HAP-1 (cell line): Measurements from ENCODE around the gene SNX25.
"Not testable (repeated sequence)": the region's sequence is repeated elsewhere in the genome, so short reads cannot be mapped to it uniquely, and the experiment has no call there.

Experiments used
- DNase-seq, 2 experiments: peaks; one replicate each; pipeline ENCODE4 v3.0.0-alpha.2; 2016 to 2020; ENCODE audit warnings: low spot score in 2 of 2
- H3K27me3 ChIP-seq: fragments of 250-450 bp; sonication (Bioruptor Pico); 2 replicates; pipeline ENCODE4 v1.5.1; 2020; ENCODE audit warnings: low read depth, mild to moderate bottlenecking, moderate library complexity
- H3K36me3 ChIP-seq: fragments of 250-450 bp; sonication (Bioruptor Pico); replicated peaks from 2 replicates; pipeline ENCODE4 v1.5.1; 2020; ENCODE audit warnings: mild to moderate bottlenecking
- H3K4me1 ChIP-seq: fragments of 250-450 bp; sonication (Bioruptor Pico); 2 replicates; pipeline ENCODE4 v1.5.1; 2020; ENCODE audit warnings: mild to moderate bottlenecking
- H3K4me3 ChIP-seq: fragments of 250-450 bp; sonication (Bioruptor Pico); 2 replicates; pipeline ENCODE4 v1.5.1; 2020; ENCODE audit warnings: mild to moderate bottlenecking, moderate library complexity
- H3K9me3 ChIP-seq: fragments of 250-450 bp; sonication (Bioruptor Pico); 2 replicates; pipeline ENCODE4 v1.5.1; 2020; ENCODE audit warnings: mild to moderate bottlenecking, moderate library complexity
- in situ Hi-C: fragments of 300-500 bp; cut with MboI; formaldehyde crosslinking; loops from 3 replicates; pipeline ENCODE4 v1.14.3; 2020; ENCODE audit warnings: low sequenced_read_pairs, inconsistent platforms, mixed read lengths

The SNX25 gene

DNA sequence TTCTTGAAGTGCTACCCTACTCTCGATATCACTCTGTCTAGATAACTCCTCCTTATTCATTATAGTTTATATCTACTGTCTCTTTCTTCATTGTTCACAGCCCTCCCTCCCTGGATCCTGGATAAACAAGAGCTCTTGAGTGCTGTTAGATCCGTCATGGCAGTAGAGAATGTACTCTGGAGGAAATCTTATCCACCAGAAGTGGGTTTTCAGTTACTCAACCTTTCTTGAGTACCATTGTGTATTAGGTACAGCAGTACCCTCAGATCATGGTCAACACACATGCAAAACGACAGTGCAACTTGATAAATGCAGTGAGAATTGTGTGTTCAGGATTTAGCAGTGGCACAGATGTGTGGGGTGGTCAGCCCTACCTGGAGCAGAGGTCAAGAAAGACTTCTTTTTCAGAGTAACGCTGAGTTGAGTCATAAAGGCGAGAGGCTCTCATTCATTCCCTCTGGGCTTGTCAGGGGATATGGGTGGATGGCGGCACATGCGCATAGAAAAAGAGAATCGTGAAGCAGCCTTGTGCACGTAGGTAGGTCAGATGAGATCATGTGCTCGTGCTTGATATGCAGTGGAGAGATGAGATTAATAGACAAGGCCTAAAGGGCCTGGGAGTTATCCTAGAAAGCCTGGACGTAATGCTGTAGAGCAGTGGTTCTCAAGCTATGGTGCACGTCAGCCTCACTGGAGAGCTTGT, 89.5 kb downstream of the SNX25 start:
- no peak overlapping the region for H3K4me3 ChIP-seq
- no peak for DNase-seq
- peaks cover 12% of the 10 kb centered on the region for H3K4me1 ChIP-seq
- in situ Hi-C loops: no loop called here
- H3K27me3 ChIP-seq: no peaks in the 10 kb centered on the region
- H3K9me3 ChIP-seq: no peaks in the 10 kb centered on the region
- no peaks in the 10 kb centered on the region for H3K36me3 ChIP-seq

DNA sequence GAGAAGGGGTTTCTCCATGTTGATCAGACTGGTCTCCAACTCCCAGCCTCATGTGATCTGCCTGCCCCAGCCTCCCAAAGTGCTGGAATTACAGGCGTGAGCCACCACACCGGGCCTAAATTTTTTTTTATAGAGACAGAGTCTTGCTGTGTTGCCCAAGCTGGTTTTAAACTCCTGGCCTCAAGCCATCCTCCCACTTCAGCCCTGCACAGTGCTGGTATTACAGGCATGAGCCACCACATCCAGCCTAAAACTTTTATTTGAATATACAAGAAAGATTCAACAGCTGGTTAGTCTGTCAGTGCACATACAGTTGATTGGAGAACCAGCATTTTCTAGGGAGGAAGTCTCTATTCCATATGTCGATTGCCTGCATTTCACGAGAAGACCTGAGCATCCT, 95.1 kb downstream of the SNX25 start:
- H3K36me3 ChIP-seq: no peaks in the 10 kb centered on the region
- H3K4me3 ChIP-seq: no peak overlapping the region
- peaks cover 24% of the 10 kb centered on the region for H3K4me1 ChIP-seq
- in situ Hi-C loops: no loop called here
- DNase-seq: no peak
- no peaks in the 10 kb centered on the region for H3K27me3 ChIP-seq
- no peaks in the 10 kb centered on the region for H3K9me3 ChIP-seq

DNA sequence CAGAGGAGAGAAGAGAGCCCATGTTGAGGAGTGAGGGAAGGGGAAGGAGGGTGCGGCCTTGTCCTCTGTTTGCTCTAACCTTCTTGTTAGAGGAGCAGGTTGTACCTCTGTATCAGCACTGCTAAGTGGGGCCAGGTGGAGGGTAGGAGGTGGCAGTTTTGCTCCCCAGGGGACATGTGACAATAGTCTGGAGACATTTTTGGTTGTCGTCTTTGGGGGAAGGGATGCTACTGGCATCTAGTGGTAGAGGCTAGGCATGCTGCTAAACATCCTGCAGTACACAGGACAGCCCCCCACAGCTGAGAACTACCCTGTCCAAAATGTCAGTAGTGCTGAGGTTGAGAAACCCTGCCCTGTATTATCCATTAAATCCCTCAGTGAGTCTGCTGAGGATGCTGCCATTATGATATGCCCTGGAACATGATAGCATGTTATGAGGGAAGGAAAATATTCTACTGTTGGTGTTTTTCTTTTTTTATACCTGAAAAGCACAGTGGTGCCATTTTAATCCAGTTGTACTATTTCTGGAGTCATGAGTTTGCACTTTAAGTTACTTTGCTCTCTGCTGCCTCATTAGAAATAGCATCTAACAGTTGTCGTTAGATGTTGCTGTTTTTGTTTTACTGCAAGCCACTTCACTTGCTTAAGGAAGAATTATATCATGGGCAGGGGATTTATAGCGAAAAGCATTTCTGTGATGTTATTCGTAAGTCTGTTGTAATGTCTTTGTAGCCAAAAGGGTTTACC, 95.7 kb downstream of the SNX25 start:
- Histone ChIP-seq H3K9me3 (no peaks in the 10 kb centered on the region), H3K27me3 (no peaks in the 10 kb centered on the region), H3K4me3 (no peak overlapping the region), H3K4me1 (peaks cover 24% of the 10 kb centered on the region), H3K36me3 (no peaks in the 10 kb centered on the region)
- DNase-seq: peak; percentile 43 to 59
- in situ Hi-C loops: no loop called here

DNA sequence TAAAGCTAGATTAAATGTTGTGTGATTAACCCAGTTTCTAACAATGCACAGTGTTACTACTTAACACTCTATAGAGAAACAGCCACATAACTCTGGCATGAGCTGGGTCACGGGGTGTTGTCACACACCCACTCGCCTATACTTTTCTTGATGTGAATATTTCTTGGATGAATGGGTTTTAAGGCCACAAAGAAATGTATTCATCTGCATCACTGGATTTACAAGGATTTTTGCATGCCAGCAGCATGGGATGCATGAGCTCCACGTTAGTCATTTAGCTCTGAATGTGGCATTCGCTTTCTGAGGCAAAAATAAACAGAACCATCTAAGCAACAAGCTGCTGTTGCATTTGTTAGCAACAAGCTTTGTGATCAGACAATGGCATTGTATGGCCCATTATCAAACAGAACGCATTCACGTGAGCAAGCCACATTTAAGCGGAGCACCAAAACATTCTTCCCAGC, 96.6 kb downstream of the SNX25 start:
- in situ Hi-C loops: no loop called here
- DNase-seq: peak; percentile 78 to 93
- H3K27me3 ChIP-seq: no peaks in the 10 kb centered on the region
- no peaks in the 10 kb centered on the region for H3K36me3 ChIP-seq
- no peaks in the 10 kb centered on the region for H3K9me3 ChIP-seq
- H3K4me1 ChIP-seq: peaks cover 24% of the 10 kb centered on the region
- H3K4me3 ChIP-seq: no peak overlapping the region

DNA sequence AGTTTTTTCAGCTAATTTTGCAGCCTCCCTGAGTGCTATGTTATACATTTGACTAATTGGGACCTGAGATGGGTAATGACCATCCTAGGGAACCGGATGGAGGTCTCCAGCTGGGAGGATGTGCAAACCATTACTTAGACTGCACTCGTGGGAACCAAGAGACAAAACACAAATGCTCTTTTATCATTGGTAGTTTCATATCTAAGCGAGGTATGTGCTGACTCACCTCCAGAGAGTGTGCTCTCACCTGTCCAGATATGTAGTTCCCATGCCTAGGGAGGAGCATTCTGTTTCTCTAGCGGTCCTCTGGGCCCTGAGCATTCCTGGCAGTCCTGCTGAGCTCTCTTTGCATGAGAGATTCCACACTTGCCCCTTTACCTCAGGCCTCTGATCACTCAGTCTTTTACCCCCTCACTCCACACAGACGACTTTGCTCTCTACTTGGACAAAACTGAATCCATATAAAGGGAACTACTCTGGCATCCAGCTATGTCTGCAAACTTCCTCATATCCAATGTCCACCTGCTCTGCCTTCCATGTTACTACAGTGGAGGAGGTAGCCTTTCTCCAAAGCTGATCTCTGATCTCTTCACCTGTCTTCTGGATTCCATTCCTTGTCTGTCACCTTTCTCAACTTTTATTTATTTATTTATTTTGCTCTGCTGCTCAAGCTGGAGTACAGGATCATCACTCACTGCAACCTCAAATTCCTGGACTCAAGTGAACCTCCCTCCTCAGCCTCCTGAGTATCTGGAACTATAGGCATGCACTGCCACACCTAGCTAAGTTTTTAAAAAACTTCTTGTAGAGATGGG, 97.9 kb downstream of the SNX25 start:
- no peaks in the 10 kb centered on the region for H3K9me3 ChIP-seq
- no peaks in the 10 kb centered on the region for H3K27me3 ChIP-seq
- H3K4me3 ChIP-seq: no peak overlapping the region
- no peaks in the 10 kb centered on the region; the same call in 1 of the 2 replicates for H3K36me3 ChIP-seq
- in situ Hi-C loops: no loop called here
- no peak for DNase-seq
- peaks cover 24% of the 10 kb centered on the region for H3K4me1 ChIP-seq

DNA sequence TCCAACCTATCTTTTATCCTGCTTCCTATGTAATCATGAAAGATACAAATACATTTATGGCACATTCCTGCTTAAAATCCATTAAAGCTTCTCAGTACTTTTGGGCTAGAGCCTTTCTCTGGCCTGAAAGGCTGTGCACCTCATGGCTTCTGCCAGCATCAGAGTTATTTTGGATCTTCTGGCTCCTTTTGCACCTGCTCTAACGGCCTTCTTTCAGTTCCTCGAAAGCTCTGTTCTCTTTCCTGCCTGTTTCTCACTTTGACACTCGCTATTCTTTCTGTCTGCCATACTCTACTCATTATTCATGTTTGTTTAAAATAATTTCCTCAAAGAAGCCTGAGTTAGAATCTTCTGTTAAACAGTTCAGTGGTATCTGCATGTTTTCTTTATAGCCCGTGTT, 100.4 kb downstream of the SNX25 start:
- peaks cover 22% of the 10 kb centered on the region for H3K4me1 ChIP-seq
- peaks cover 5% of the 10 kb centered on the region; the same call in 1 of the 2 replicates for H3K36me3 ChIP-seq
- DNase-seq: no peak
- no peak overlapping the region for H3K4me3 ChIP-seq
- no peaks in the 10 kb centered on the region for H3K27me3 ChIP-seq
- H3K9me3 ChIP-seq: no peaks in the 10 kb centered on the region
- in situ Hi-C loops: no loop called here

DNA sequence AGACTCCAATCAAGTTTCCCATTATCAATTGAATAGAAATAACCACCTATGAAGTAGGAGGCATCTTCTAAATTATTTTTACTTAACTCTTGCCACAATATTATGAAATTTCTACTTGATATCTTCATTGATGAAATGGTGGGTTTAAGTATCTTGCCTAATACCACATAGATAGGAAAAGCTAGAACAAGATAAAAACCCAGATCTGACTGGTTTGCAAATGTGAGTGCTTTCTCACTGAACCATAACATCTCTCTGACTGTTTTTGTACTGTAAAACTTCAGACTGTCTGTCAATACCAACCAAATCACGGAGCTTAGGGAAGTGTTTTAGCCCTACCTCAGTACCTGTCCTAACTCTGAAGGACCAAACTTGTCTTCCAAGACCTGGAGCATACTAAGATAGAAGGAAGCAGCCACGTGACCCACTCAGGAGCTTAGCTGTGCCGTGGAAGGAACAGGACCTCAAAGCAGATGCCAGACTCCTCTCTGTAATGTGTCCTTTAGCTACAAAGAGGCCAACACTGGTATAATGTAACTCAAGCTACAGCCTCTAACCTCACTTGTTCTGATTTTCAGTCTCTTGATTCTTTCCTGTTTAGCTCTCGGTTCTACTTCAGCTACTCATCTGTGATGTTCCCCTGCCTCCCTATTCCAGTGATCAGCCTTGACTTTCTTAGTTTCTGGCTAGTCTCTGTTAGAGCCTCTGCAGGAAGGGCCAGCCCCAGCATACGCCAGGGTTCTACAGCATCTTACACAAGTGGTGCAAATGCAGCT, 101.9 kb downstream of the SNX25 start:
- in situ Hi-C loops: no loop called here
- H3K4me3 ChIP-seq: no peak overlapping the region
- no peaks in the 10 kb centered on the region for H3K9me3 ChIP-seq
- no peak for DNase-seq
- H3K36me3 ChIP-seq: peaks cover 5% of the 10 kb centered on the region; the same call in 1 of the 2 replicates
- no peaks in the 10 kb centered on the region for H3K27me3 ChIP-seq
- H3K4me1 ChIP-seq: peaks cover 12% of the 10 kb centered on the region

DNA sequence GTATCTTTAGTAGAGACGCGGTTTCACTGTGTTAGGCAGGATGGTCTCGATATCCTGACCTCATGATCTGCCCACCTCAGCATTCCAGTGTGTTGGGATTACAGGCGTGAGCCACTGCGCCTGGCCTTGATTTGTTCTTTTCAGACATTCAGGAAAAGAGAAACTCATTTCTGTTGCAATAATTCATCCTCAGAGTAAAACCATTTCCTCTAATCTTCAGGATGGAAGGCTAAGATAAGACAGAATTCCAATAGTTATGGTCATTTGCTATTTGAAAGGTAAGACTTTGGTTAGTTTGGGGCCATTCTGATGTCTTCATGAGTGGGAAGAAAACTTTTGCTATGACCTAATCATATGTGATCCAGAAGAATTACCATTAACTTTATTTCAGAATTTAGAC, 103.3 kb downstream of the SNX25 start:
- no peak for DNase-seq
- in situ Hi-C loops: no loop called here
- Histone ChIP-seq H3K9me3 (no peaks in the 10 kb centered on the region), H3K4me3 (no peak overlapping the region), H3K36me3 (peaks cover 5% of the 10 kb centered on the region; the same call in 1 of the 2 replicates), H3K27me3 (no peaks in the 10 kb centered on the region), H3K4me1 (no peaks in the 10 kb centered on the region)

DNA sequence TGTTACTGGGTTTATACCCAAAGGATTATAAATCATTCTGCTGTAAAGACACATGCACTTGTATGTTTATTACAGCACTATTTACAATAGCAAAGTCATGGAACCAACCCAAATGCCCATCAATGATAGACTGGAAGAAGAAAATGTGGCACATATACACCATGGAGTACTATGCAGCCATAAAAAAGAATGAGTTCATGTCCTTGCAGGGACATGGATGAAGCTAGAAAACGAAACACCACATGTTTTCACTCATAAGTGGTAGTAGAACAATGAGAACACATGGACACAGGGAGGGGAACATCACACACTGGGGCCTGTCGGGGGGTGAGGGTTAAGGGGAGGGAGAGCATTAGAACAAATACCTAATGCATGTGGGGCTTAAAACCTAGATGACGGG, 108.1 kb downstream of the SNX25 start:
- DNase-seq, in situ Hi-C loops: not testable (repeated sequence)

DNA sequence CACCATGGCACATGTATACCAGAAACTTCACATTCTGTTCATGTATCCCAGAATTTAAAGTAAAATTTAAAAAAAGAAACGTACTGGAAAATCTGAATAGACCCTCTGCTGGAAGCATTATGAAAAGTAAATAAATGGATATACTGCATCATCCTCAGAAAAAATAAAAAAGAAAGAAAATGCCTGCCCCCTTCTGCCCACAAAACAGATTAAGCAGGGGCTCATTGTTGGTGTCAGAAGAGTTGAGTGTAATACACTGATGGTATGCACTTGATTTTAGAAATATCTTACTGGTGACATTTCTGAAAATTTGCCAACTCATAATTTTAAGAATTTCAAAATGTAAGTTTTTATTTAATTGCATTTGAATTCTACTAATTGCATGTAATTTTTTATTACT, 108.5 kb downstream of the SNX25 start:
- H3K4me3 ChIP-seq: no peak overlapping the region
- peaks cover 3% of the 10 kb centered on the region; the same call in 1 of the 2 replicates for H3K36me3 ChIP-seq
- no peak for DNase-seq
- peaks cover 17% of the 10 kb centered on the region for H3K4me1 ChIP-seq
- H3K27me3 ChIP-seq: no peaks in the 10 kb centered on the region
- in situ Hi-C loops: no loop called here
- H3K9me3 ChIP-seq: no peaks in the 10 kb centered on the region

More for the DNA sequence above, 108.1 kb downstream of the SNX25 start:
- not testable (repeated sequence) for H3K9me3 ChIP-seq, H3K4me3 ChIP-seq, H3K36me3 ChIP-seq, H3K27me3 ChIP-seq
- H3K4me1 ChIP-seq: peaks cover 13% of the 10 kb centered on the region

DNA sequence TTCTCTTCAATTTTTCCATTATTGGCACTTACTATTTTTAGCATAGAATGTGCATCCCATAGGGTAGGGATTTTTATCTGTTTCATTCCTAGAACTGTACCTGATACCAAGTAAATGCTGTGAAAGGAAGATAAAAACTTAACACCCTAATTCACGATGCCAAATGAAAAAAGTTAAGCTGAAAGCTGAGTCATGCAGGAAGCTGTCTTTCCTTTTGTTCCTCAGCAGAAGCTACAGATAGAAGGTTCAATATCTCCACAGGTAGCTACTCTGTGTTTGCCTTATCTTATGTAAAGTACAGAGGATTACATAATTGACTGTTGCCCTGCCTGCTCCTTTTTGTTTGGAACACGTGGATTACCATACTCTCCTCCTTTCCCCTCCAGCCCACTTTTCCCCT, 109.3 kb downstream of the SNX25 start:
- in situ Hi-C loops: no loop called here
- Histone ChIP-seq H3K27me3 (no peaks in the 10 kb centered on the region), H3K36me3 (no peaks in the 10 kb centered on the region; the same call in 1 of the 2 replicates), H3K4me3 (no peak overlapping the region), H3K9me3 (no peaks in the 10 kb centered on the region), H3K4me1 (peaks cover 20% of the 10 kb centered on the region)
- peak in 1 of 2 experiments; percentile 55 for DNase-seq

DNA sequence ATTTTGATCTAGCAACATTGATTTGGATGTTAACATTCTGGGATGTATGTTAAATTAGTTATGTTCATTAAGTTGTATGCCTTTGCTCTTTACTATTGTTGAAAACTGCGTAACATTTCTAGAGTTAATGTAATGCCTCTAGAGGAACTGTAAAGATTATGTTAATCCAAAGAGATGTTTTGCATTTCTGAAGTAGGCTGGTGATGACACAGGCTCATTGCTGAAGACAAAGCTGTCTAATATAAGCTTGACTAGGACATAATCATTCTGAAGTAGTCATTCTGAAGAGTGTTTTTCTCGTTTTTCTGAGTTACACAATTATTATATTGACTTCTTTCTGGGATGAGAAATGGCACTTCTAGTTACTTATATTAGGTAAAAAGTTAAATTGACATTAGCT, 113.4 kb downstream of the SNX25 start:
- peaks cover 23% of the 10 kb centered on the region for H3K4me1 ChIP-seq
- H3K9me3 ChIP-seq: no peaks in the 10 kb centered on the region
- H3K27me3 ChIP-seq: no peaks in the 10 kb centered on the region
- H3K4me3 ChIP-seq: no peak overlapping the region
- peak in 1 of 2 experiments; percentile 37 for DNase-seq
- H3K36me3 ChIP-seq: no peaks in the 10 kb centered on the region; the same call in 1 of the 2 replicates
- in situ Hi-C loops: no loop called here

DNA sequence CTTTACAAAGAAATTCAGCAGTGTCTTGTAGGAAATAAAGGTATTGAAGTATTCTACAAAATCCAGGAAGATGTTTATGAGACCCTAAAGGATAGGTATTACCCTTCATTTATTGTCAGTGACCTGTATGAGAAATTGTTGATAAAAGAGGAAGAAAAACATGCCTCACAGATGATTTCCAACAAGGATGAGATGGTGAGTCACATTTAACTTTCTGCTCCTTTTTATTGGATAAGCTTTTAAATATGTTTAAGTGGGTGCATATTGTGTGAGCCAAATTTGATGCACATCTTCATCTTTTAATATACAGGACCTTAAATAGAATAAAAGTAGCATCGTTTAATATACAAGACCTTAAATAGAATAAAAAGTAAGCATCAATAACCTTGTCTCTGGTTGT, 114.2 kb downstream of the SNX25 start:
- in situ Hi-C loops: no loop called here
- no peaks in the 10 kb centered on the region; the same call in 1 of the 2 replicates for H3K36me3 ChIP-seq
- no peaks in the 10 kb centered on the region for H3K9me3 ChIP-seq
- DNase-seq: no peak
- peaks cover 17% of the 10 kb centered on the region for H3K4me1 ChIP-seq
- H3K27me3 ChIP-seq: no peaks in the 10 kb centered on the region
- no peak overlapping the region for H3K4me3 ChIP-seq
